Stimulated activated CD8-positive, alpha-beta memory T cell treated with anti-CD3 and anti-CD28 coated beads, Interleukin-12 subunit alpha, Interleukin-12 subunit beta, amount 100 ng/mL, for 4 hours (primary cell): ENCODE measurements around the gene TNFRSF25.

Experiments used
- DNase-seq: peaks from one replicate; pipeline ENCODE4 v3.0.0-alpha.2; 2020; ENCODE audit warnings: low read depth

The TNFRSF25 gene

GRCh38 chr1:6466023-6466422 lies at the start of gene TNFRSF25:
TSS of gene TNFRSF25 (minus strand) at chr1:6466173. CDS start at chr1:6466107, 66 bp downstream.
- DNase-seq = no peak

GRCh38 chr1:6515771-6516170 lies 49.8 kb upstream of the TNFRSF25 start:
- no peak for DNase-seq

- no peak for DNase-seq
Observed at GRCh38 chr1:6513320-6513801, 47.4 kb upstream of the TNFRSF25 start.

GRCh38 chr1:6512908-6513280 lies 46.9 kb upstream of the TNFRSF25 start:
- no peak for DNase-seq

- DNase-seq = no peak
Observed at GRCh38 chr1:6512245-6512907, 46.4 kb upstream of the TNFRSF25 start.

GRCh38 chr1:6511561-6512244 lies 45.7 kb upstream of the TNFRSF25 start:
- no peak for DNase-seq

- no peak for DNase-seq
Observed at GRCh38 chr1:6511056-6511455, 45.1 kb upstream of the TNFRSF25 start.

GRCh38 chr1:6510493-6510892 lies 44.5 kb upstream of the TNFRSF25 start:
- DNase-seq = no peak

GRCh38 chr1:6509919-6510291 lies 43.9 kb upstream of the TNFRSF25 start:
- no peak for DNase-seq

GRCh38 chr1:6509220-6509918 lies 43.4 kb upstream of the TNFRSF25 start:
- DNase-seq = no peak

- no peak for DNase-seq
Observed at GRCh38 chr1:6508816-6509189, 42.8 kb upstream of the TNFRSF25 start.

- DNase-seq = no peak
Observed at GRCh38 chr1:6508154-6508815, 42.3 kb upstream of the TNFRSF25 start.

GRCh38 chr1:6507461-6507911 lies 41.5 kb upstream of the TNFRSF25 start:
- DNase-seq = no peak

GRCh38 chr1:6507037-6507428 lies 41.1 kb upstream of the TNFRSF25 start:
- DNase-seq = no peak

- DNase-seq = no peak
Observed at GRCh38 chr1:6506210-6507036, 40.5 kb upstream of the TNFRSF25 start.

- DNase-seq = no peak
Observed at GRCh38 chr1:6505367-6506209, 39.6 kb upstream of the TNFRSF25 start.

GRCh38 chr1:6504887-6505286 lies 38.9 kb upstream of the TNFRSF25 start:
- no peak for DNase-seq

GRCh38 chr1:6503884-6504602 lies 38.1 kb upstream of the TNFRSF25 start:
- DNase-seq = no peak

- no peak for DNase-seq
Observed at GRCh38 chr1:6502000-6502891, 36.3 kb upstream of the TNFRSF25 start.
